Ascending aorta (tissue), 2 donors: ENCODE measurements around the gene MOB3B. TPM values are rescaled to one million over a fixed set of nuclear protein-coding genes. Genes with fewer than 3 reads are reported as not detected.

Experiments used
- DNase-seq, 2 donors: peaks; one replicate each; pipeline ENCODE4 v3.0.0-alpha.2; 2019; ENCODE audit warnings: low spot score in 2 of 2
- H3K27ac ChIP-seq, 2 donors: fragments of 200-600 bp; sonication (generic); one replicate each; pipeline ENCODE4 v1.5.1; 2016 to 2017; ENCODE audit warnings: mild to moderate bottlenecking in 1 of 2
- H3K27me3 ChIP-seq: fragments of 200-600 bp; sonication (generic); one replicate; pipeline ENCODE4 v1.5.1; 2017
- H3K36me3 ChIP-seq, 2 donors: fragments of 200-600 bp; sonication (generic); one replicate each; pipeline ENCODE4 v1.5.1; 2016
- H3K4me1 ChIP-seq, 2 donors: fragments of 200-600 bp; sonication (generic); one replicate each; pipeline ENCODE4 v1.5.1; 2016 to 2017; ENCODE audit warnings: mild to moderate bottlenecking in 1 of 2
- H3K4me3 ChIP-seq, 2 donors: fragments of 200-600 bp; sonication (generic); one replicate each; pipeline ENCODE4 v1.5.1; 2016 to 2017; ENCODE audit warnings: mild to moderate bottlenecking in 1 of 2
- H3K9me3 ChIP-seq, 2 donors: fragments of 200-600 bp; sonication (generic); one replicate each; pipeline ENCODE4 v1.5.1; 2016
- intact Hi-C: fragments of 100-400 bp; cut with DNase I; formaldehyde crosslinking; loops from one replicate; pipeline ENCODE4 v1.15.1; 2023
- total RNA-seq: library from RNA; depleted of rRNA; stranded (reverse); fragments of >200 nt; gene quantifications from one replicate; pipeline ENCODE4 v1.1.0, GENCODE V29; 2016
- TF ChIP-seq, protein P1 (sequence below), 3 experiments: fragments of 200-600 bp in 2 of 3; fragments of 450-650 bp in 1 of 3; sonication (generic) in 2 of 3; IDR thresholded peaks; one replicate each; pipeline ENCODE4 v1.5.1; 2016 to 2019; ENCODE audit warnings: antibody characterized with exemption in 3 of 3, mild to moderate bottlenecking in 1 of 3, moderate library complexity in 1 of 3

MOB3B gene
- total RNA-seq, 1 donor from 2014 or later: 2.4 TPM

DNA sequence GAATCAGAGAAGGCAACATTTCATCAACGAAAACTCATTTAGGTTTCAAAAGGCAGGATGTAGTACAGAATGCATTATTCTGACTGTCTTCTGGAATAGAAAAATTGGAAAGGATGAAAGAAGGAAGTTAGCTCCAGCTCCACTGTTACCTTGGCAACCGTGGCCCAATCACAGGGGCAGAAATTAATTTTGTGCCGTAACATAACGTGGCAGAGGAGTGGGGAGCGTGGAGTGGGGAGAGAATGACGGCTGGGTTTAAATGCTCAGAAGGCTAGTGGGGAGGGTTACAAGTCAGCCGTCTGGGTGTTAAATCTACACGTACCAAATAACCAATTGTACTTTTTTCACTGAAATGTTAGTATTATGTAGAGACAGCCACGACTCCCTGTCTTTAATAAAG is 200.3 kb downstream of the MOB3B start:
- H3K9me3 ChIP-seq: no peaks in the 10 kb centered on the region
- H3K36me3 ChIP-seq: peaks cover 0 to 21% of the 10 kb centered on the region in 2 donors
- TF ChIP-seq, protein P1, sequence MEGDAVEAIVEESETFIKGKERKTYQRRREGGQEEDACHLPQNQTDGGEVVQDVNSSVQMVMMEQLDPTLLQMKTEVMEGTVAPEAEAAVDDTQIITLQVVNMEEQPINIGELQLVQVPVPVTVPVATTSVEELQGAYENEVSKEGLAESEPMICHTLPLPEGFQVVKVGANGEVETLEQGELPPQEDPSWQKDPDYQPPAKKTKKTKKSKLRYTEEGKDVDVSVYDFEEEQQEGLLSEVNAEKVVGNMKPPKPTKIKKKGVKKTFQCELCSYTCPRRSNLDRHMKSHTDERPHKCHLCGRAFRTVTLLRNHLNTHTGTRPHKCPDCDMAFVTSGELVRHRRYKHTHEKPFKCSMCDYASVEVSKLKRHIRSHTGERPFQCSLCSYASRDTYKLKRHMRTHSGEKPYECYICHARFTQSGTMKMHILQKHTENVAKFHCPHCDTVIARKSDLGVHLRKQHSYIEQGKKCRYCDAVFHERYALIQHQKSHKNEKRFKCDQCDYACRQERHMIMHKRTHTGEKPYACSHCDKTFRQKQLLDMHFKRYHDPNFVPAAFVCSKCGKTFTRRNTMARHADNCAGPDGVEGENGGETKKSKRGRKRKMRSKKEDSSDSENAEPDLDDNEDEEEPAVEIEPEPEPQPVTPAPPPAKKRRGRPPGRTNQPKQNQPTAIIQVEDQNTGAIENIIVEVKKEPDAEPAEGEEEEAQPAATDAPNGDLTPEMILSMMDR (IDR thresholded peaks at IDR 0.05): no peak
- H3K4me1 ChIP-seq: peaks cover 0 to 5% of the 10 kb centered on the region in 2 donors
- no peak for DNase-seq
- no peak overlapping the region for H3K27ac ChIP-seq
- intact Hi-C loops: no loop called here
- H3K27me3 ChIP-seq: no peaks in the 10 kb centered on the region
- H3K4me3 ChIP-seq: no peak overlapping the region

DNA sequence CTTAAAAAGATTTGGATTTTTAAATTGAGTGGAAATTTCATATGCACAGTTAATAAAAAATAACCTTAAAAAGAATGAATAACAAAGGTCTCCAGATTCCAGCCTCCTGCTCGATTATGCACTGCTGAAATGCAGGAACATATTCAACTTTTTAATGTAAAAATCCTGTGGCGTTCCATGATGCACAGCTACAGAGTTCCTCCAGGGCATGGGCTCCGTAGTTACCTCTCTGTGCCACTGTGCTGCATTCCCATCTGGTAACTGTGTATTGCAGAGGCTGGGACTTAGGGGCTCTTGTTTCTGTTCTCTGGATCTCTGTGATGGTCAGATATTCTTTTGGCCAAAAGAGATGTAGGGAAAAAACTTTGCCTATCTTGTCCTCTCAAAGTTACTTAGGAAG is 201.1 kb downstream of the MOB3B start:
- H3K27ac ChIP-seq: no peak overlapping the region
- peaks cover 0 to 2% of the 10 kb centered on the region in 2 donors for H3K4me1 ChIP-seq
- H3K36me3 ChIP-seq: peaks cover 0 to 21% of the 10 kb centered on the region in 2 donors
- no peak overlapping the region for H3K4me3 ChIP-seq
- intact Hi-C loops: no loop called here
- TF ChIP-seq, protein P1 (IDR thresholded peaks at IDR 0.05): no peak
- peaks cover 0 to 6% of the 10 kb centered on the region in 2 donors for H3K9me3 ChIP-seq
- DNase-seq: no peak
- no peaks in the 10 kb centered on the region for H3K27me3 ChIP-seq

- intact Hi-C loops: no loop called here
- TF ChIP-seq, protein P1 (IDR thresholded peaks at IDR 0.05): no peak
- no peaks in the 10 kb centered on the region for H3K36me3 ChIP-seq
- H3K4me1 ChIP-seq: no peaks in the 10 kb centered on the region
- DNase-seq: no peak
- H3K27me3 ChIP-seq: no peaks in the 10 kb centered on the region
- H3K27ac ChIP-seq: no peak overlapping the region
- no peak overlapping the region for H3K4me3 ChIP-seq
- H3K9me3 ChIP-seq: no peaks in the 10 kb centered on the region
Observed at GRCh38 chr9:27311184-27311583, 218.4 kb downstream of the MOB3B start.

GRCh38 chr9:27310582-27310981 is 219.0 kb downstream of the MOB3B start:
- Histone ChIP-seq H3K36me3 (no peaks in the 10 kb centered on the region), H3K9me3 (no peaks in the 10 kb centered on the region), H3K4me3 (no peak overlapping the region), H3K27ac (no peak overlapping the region), H3K27me3 (no peaks in the 10 kb centered on the region), H3K4me1 (no peaks in the 10 kb centered on the region)
- intact Hi-C loops: no loop called here
- TF ChIP-seq, protein P1 (IDR thresholded peaks at IDR 0.05): no peak
- no peak for DNase-seq

GRCh38 chr9:27308691-27309390 is 220.8 kb downstream of the MOB3B start:
- Histone ChIP-seq H3K27ac (no peak overlapping the region), H3K36me3 (no peaks in the 10 kb centered on the region), H3K27me3 (no peaks in the 10 kb centered on the region), H3K4me1 (no peaks in the 10 kb centered on the region), H3K4me3 (no peak overlapping the region), H3K9me3 (no peaks in the 10 kb centered on the region)
- TF ChIP-seq, protein P1 (IDR thresholded peaks at IDR 0.05): no peak
- intact Hi-C loops: no loop called here
- no peak for DNase-seq
